Lower lobe of right lung (tissue), 2 donors: Measurements from ENCODE around the gene SLF1. TPM values are rescaled to one million over a fixed set of nuclear protein-coding genes. Genes with fewer than 3 reads are reported as not detected.

Source experiments
- ATAC-seq, 2 donors: fragments of 200-7000 bp; cut with Tn5 transposase; one replicate each; pipeline ENCODE4 v1.9.1; 2020 to 2022; ENCODE audit warnings: mild to moderate bottlenecking in 2 of 2, moderate library complexity in 2 of 2
- DNase-seq: peaks from one replicate; pipeline ENCODE4 v3.0.0-alpha.2; 2020
- H3K27ac ChIP-seq: fragments of 200-600 bp; one replicate; pipeline ENCODE4 v1.8.0; 2022
- H3K27me3 ChIP-seq: fragments of 200-600 bp; one replicate; pipeline ENCODE4 v1.8.0; 2022; ENCODE audit warnings: low read depth
- H3K36me3 ChIP-seq: fragments of 200-600 bp; one replicate; pipeline ENCODE4 v1.8.0; 2022; ENCODE audit warnings: mild to moderate bottlenecking
- H3K4me1 ChIP-seq: fragments of 200-600 bp; one replicate; pipeline ENCODE4 v1.8.0; 2022
- H3K4me3 ChIP-seq: fragments of 200-600 bp; one replicate; pipeline ENCODE4 v1.8.0; 2022; ENCODE audit warnings: mild to moderate bottlenecking
- H3K9me3 ChIP-seq: fragments of 200-600 bp; one replicate; pipeline ENCODE4 v1.8.0; 2022
- CTCF ChIP-seq: fragments of 200-600 bp; IDR thresholded peaks from one replicate; pipeline ENCODE4 v1.8.0; 2022; ENCODE audit warnings: antibody characterized with exemption, mild to moderate bottlenecking
- intact Hi-C: fragments of 100-400 bp; cut with DNase I; formaldehyde crosslinking; loops from one replicate; pipeline ENCODE4 v1.11.0; 2022
- total RNA-seq: library from RNA; stranded (reverse); fragmentation: NEBNext Ultra II Directional; extraction: Animal tissue kit (Norgen Biotek cat#: 25700); gene quantifications from one replicate; pipeline ENCODE4 v1.2.1, GENCODE V29; 2021
- donor health status: DM: no; HTN: yes; CAD: no; lungs with severe emphysema.

The SLF1 gene
- total RNA-seq, 1 donor from 2014 or later: 6.1 TPM

- H3K27ac ChIP-seq: no peak overlapping the region
- no peak for TF ChIP-seq CTCF
- intact Hi-C loops: no loop called here
- H3K4me1 ChIP-seq: no peaks in the 10 kb centered on the region
- DNase-seq (no peak), ATAC-seq (no peak)
- peaks cover 33% of the 10 kb centered on the region for H3K36me3 ChIP-seq
- no peaks in the 10 kb centered on the region for H3K9me3 ChIP-seq
- no peaks in the 10 kb centered on the region for H3K27me3 ChIP-seq
- no peak overlapping the region for H3K4me3 ChIP-seq
These were observed 90.8 kb downstream of the SLF1 start for GRCh38 chr5:94709277-94709676.

GRCh38 chr5:94711785-94712184 lies 93.3 kb downstream of the SLF1 start:
- no peak for TF ChIP-seq CTCF
- Histone ChIP-seq H3K27me3 (no peaks in the 10 kb centered on the region), H3K27ac (no peak overlapping the region), H3K4me3 (no peak overlapping the region), H3K4me1 (no peaks in the 10 kb centered on the region), H3K9me3 (no peaks in the 10 kb centered on the region), H3K36me3 (peaks cover 33% of the 10 kb centered on the region)
- intact Hi-C loops: no loop called here
- ATAC-seq: no peak
- DNase-seq: no peak

GRCh38 chr5:94715768-94716167 lies 97.3 kb downstream of the SLF1 start:
- TF ChIP-seq CTCF: no peak
- H3K27me3 ChIP-seq: no peaks in the 10 kb centered on the region
- no peak for DNase-seq
- no peak overlapping the region for H3K4me3 ChIP-seq
- no peak for ATAC-seq
- H3K27ac ChIP-seq: no peak overlapping the region
- no peaks in the 10 kb centered on the region for H3K4me1 ChIP-seq
- intact Hi-C loops: no loop called here
- peaks cover 14% of the 10 kb centered on the region for H3K36me3 ChIP-seq
- no peaks in the 10 kb centered on the region for H3K9me3 ChIP-seq

GRCh38 chr5:94725142-94725541 lies 106.7 kb downstream of the SLF1 start:
- H3K4me1 ChIP-seq: no peaks in the 10 kb centered on the region
- no peak overlapping the region for H3K4me3 ChIP-seq
- no peak for TF ChIP-seq CTCF
- no peak overlapping the region for H3K27ac ChIP-seq
- intact Hi-C loops: no loop called here
- no peak for ATAC-seq
- no peaks in the 10 kb centered on the region for H3K36me3 ChIP-seq
- no peaks in the 10 kb centered on the region for H3K27me3 ChIP-seq
- H3K9me3 ChIP-seq: no peaks in the 10 kb centered on the region
- DNase-seq: no peak

- DNase-seq: no peak
- Histone ChIP-seq H3K27me3 (no peaks in the 10 kb centered on the region), H3K36me3 (no peaks in the 10 kb centered on the region), H3K27ac (no peak overlapping the region), H3K9me3 (no peaks in the 10 kb centered on the region), H3K4me3 (no peak overlapping the region), H3K4me1 (no peaks in the 10 kb centered on the region)
- no peak for TF ChIP-seq CTCF
- intact Hi-C loops: no loop called here
- ATAC-seq: no peak
These were observed 113.0 kb downstream of the SLF1 start for GRCh38 chr5:94731471-94731870.

- Histone ChIP-seq H3K4me3 (no peak overlapping the region), H3K4me1 (no peaks in the 10 kb centered on the region), H3K36me3 (no peaks in the 10 kb centered on the region), H3K27ac (no peak overlapping the region), H3K27me3 (no peaks in the 10 kb centered on the region), H3K9me3 (no peaks in the 10 kb centered on the region)
- intact Hi-C loops: no loop called here
- ATAC-seq (no peak), DNase-seq (no peak)
- TF ChIP-seq CTCF: no peak
These were observed 118.0 kb downstream of the SLF1 start for GRCh38 chr5:94736498-94736897.
